ENCODE results near the gene SMG1. TPM values are rescaled to one million over a fixed set of nuclear protein-coding genes. Genes with fewer than 3 reads are reported as not detected.
"Not testable (repeated sequence)": the region's sequence is repeated elsewhere in the genome, so short reads cannot be mapped to it uniquely, and the experiment has no call there.

The SMG1 gene
- total RNA-seq, 1 experiment from 2014 or later, result 96.4 TPM

DNA sequence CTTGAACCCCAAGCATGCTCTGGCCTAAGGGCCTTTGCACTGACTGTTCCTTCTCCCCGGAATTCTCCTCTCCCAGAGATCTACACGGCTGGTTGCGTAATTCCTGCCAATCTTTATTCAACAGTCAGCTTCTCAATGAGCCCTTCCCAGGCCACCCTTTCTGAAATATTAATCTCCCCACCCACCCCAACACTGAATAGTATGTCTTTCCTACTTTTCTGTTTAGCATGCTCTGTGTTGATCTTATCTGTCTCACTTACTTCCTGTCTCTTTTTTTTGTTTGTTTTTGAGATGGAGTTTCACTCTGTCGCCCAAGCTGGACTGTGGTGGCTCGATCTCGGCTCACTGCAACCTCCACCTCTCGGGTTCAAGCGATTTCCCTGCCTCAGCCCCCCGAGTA lies 169.6 kb downstream of the SMG1 start:
- H3K9me3 ChIP-seq (ENCODE audit: control insufficient read depth, low read depth, low read length); H4K91ac ChIP-seq (ENCODE audit: insufficient read length, low read depth, low read length); H3K18ac ChIP-seq (ENCODE audit: insufficient read length, low read depth, low read length); H3K23me2 ChIP-seq (ENCODE audit: insufficient read length, low read depth, low read length, poor library complexity, severe bottlenecking); H3K4ac ChIP-seq (ENCODE audit: low read depth, low read length); H4K8ac ChIP-seq (replicated peaks; ENCODE audit: insufficient read length, low read depth, low read length); H3K9me3 Mint-ChIP-seq; H3K27ac ChIP-seq (ENCODE audit: insufficient read length, low read depth, low read length); H3K79me2 ChIP-seq (ENCODE audit: insufficient read depth, low read length); H2BK12ac ChIP-seq (ENCODE audit: insufficient read length, low read depth, low read length); DNase-seq; H3K27ac Mint-ChIP-seq; H3K9ac ChIP-seq (ENCODE audit: extremely low read depth, insufficient read length, low read length); H3K79me1 ChIP-seq (ENCODE audit: insufficient read depth, low read depth, low read length, poor library complexity, severe bottlenecking); H3K4me2 ChIP-seq (ENCODE audit: insufficient read depth, insufficient read length, low read length); H2AFZ ChIP-seq (ENCODE audit: low read length); H3T11ph ChIP-seq (ENCODE audit: low read length); H3K36me3 Mint-ChIP-seq (ENCODE audit: insufficient read depth in 1 of 3, low read depth in 3 of 3); H3K27me3 Mint-ChIP-seq (ENCODE audit: low read depth); H3K4me1 ChIP-seq (ENCODE audit: insufficient read depth, low read length); H4K20me1 ChIP-seq (ENCODE audit: control insufficient read depth, insufficient read depth, insufficient read length); H2BK20ac ChIP-seq (ENCODE audit: low read depth, low read length, poor library complexity, severe bottlenecking); H4K5ac ChIP-seq (ENCODE audit: insufficient read length, low read depth, low read length); H2BK120ac ChIP-seq (ENCODE audit: low read depth, low read length, poor library complexity, severe bottlenecking); H2AK5ac ChIP-seq (ENCODE audit: insufficient read length, low read length); H3K27me3 ChIP-seq (ENCODE audit: insufficient read depth, low read length); H3K56ac ChIP-seq (ENCODE audit: insufficient read length, low read depth, low read length); H2BK15ac ChIP-seq (ENCODE audit: low read depth, low read length); H3K14ac ChIP-seq (ENCODE audit: insufficient read depth, low read length); H3K4me3 Mint-ChIP-seq; H3K23ac ChIP-seq (ENCODE audit: insufficient read length, low read depth, low read length); H2BK5ac ChIP-seq (ENCODE audit: insufficient read length, low read length); H3K4me1 Mint-ChIP-seq: not testable (repeated sequence)
- whole genome bisulfite sequencing (ENCODE audit: extremely low coverage, insufficient read length, low lambda C conversion rate), result no CpG with 5 or more reads among the region's 9 CpGs

Other genes starting within 250 kb of the SMG1 start
- 1,968 and 1,990 TPM in 2 replicates for gene RPS15A, start 136.1 kb downstream of the SMG1 start, total RNA-seq (2021)
- gene ARL6IP1, start 124.9 kb downstream of the SMG1 start, total RNA-seq (2021), result 197 and 205 TPM in 2 replicates
- 4.3 and 4.8 TPM in 2 replicates for gene TMC7, start 57.5 kb upstream of the SMG1 start, total RNA-seq (2021)
- 26.7 and 29.6 TPM in 2 replicates for gene COQ7, start 141.2 kb upstream of the SMG1 start, total RNA-seq (2021)
- gene ITPRIPL2, start 187.6 kb upstream of the SMG1 start, total RNA-seq (2021), result 8.8 and 9.1 TPM in 2 replicates
- 2.6 and 3.0 TPM in 2 replicates for gene SYT17, start 241.8 kb upstream of the SMG1 start, total RNA-seq (2021)